H9 (cell line): ENCODE measurements around the gene CCDC12. TPM values are rescaled to one million over a fixed set of nuclear protein-coding genes. Genes with fewer than 3 reads are reported as not detected.

Experiments used
- DNase-seq: peaks from one replicate; pipeline ENCODE4 v3.0.0-alpha.2; 2017
- H2AFZ ChIP-seq: one replicate; pipeline ENCODE4 v1.6.1; 2013; ENCODE audit warnings: mild to moderate bottlenecking, low read length, control low read depth, moderate library complexity
- H2AK5ac ChIP-seq: 2 replicates; pipeline ENCODE4 v1.6.1; 2013; ENCODE audit warnings: low read length, control low read depth, mixed read lengths; ENCODE audit not compliant: insufficient read length
- H2BK120ac ChIP-seq: one replicate; pipeline ENCODE4 v1.6.1; 2013; ENCODE audit warnings: low read depth, mild to moderate bottlenecking, low read length, control low read depth, inconsistent platforms; ENCODE audit not compliant: poor library complexity, severe bottlenecking
- H2BK12ac ChIP-seq: 2 replicates; pipeline ENCODE4 v1.6.1; 2013; ENCODE audit warnings: low read length, control low read depth, mixed read lengths, low read depth; ENCODE audit not compliant: insufficient read length
- H2BK15ac ChIP-seq: 2 replicates; pipeline ENCODE4 v1.6.1; 2013; ENCODE audit warnings: low read depth, low read length, control low read depth
- H2BK20ac ChIP-seq: one replicate; pipeline ENCODE4 v1.6.1; 2013; ENCODE audit warnings: low read depth, mild to moderate bottlenecking, low read length, control low read depth, inconsistent platforms; ENCODE audit not compliant: poor library complexity, severe bottlenecking
- H2BK5ac ChIP-seq: 2 replicates; pipeline ENCODE4 v1.6.1; 2013; ENCODE audit warnings: low read length, control low read depth, mixed read lengths; ENCODE audit not compliant: insufficient read length
- H3K14ac ChIP-seq: 2 replicates; pipeline ENCODE4 v1.6.1; 2013; ENCODE audit warnings: low read length, control low read depth; ENCODE audit not compliant: insufficient read depth
- H3K18ac ChIP-seq: 2 replicates; pipeline ENCODE4 v1.6.1; 2013; ENCODE audit warnings: low read depth, mild to moderate bottlenecking, mixed read lengths, low read length, control low read depth; ENCODE audit not compliant: insufficient read length
- H3K23ac ChIP-seq: 2 replicates; pipeline ENCODE4 v1.6.1; 2013; ENCODE audit warnings: low read length, control low read depth, mixed read lengths, low read depth; ENCODE audit not compliant: insufficient read length
- H3K23me2 ChIP-seq: 2 replicates; pipeline ENCODE4 v1.6.1; 2013; ENCODE audit warnings: low read depth, mild to moderate bottlenecking, mixed read lengths, low read length, control low read depth; ENCODE audit not compliant: insufficient read length, poor library complexity, severe bottlenecking
- H3K27ac ChIP-seq: 2 replicates; pipeline ENCODE4 v1.5.1; 2013; ENCODE audit warnings: low read length, control low read depth, mixed read lengths, low read depth; ENCODE audit not compliant: insufficient read length
- H3K27me3 ChIP-seq: 2 replicates; pipeline ENCODE4 v1.6.1; 2013; ENCODE audit warnings: low read length, control low read depth, inconsistent platforms; ENCODE audit not compliant: insufficient read depth
- H3K4ac ChIP-seq: 2 replicates; pipeline ENCODE4 v1.6.1; 2013; ENCODE audit warnings: low read depth, mild to moderate bottlenecking, control low read depth, inconsistent platforms, low read length, moderate library complexity
- H3K4me1 ChIP-seq: 2 replicates; pipeline ENCODE4 v1.6.1; 2013; ENCODE audit warnings: low read length, control low read depth, inconsistent platforms; ENCODE audit not compliant: insufficient read depth
- H3K4me2 ChIP-seq: 2 replicates; pipeline ENCODE4 v1.6.1; 2013; ENCODE audit warnings: low read length, control low read depth, mixed read lengths; ENCODE audit not compliant: insufficient read length, insufficient read depth
- H3K56ac ChIP-seq: 2 replicates; pipeline ENCODE4 v1.6.1; 2013; ENCODE audit warnings: low read depth, mild to moderate bottlenecking, mixed read lengths, low read length, control low read depth; ENCODE audit not compliant: insufficient read length
- H3K79me1 ChIP-seq: 2 replicates; pipeline ENCODE4 v1.6.1; 2013; ENCODE audit warnings: low read depth, mild to moderate bottlenecking, moderate library complexity, low read length, control low read depth, inconsistent platforms; ENCODE audit not compliant: insufficient read depth, poor library complexity, severe bottlenecking
- H3K79me2 ChIP-seq: 2 replicates; pipeline ENCODE4 v1.6.1; 2013; ENCODE audit warnings: low read length, control low read depth, inconsistent platforms; ENCODE audit not compliant: insufficient read depth
- H3K9ac ChIP-seq: 2 replicates; pipeline ENCODE4 v1.6.1; 2013; ENCODE audit warnings: low read length, control low read depth, mixed read lengths; ENCODE audit not compliant: insufficient read length; ENCODE audit errors: extremely low read depth
- H3K9me3 ChIP-seq: one replicate; pipeline ENCODE4 v1.6.1; 2013; ENCODE audit warnings: low read depth, low read length, inconsistent platforms; ENCODE audit not compliant: control insufficient read depth
- H3T11ph ChIP-seq: one replicate; pipeline ENCODE4 v1.6.1; 2013; ENCODE audit warnings: mild to moderate bottlenecking, low read length, control low read depth, inconsistent platforms
- H4K20me1 ChIP-seq: one replicate; pipeline ENCODE4 v1.6.1; 2013; ENCODE audit not compliant: control insufficient read depth, insufficient read length, insufficient read depth
- H4K5ac ChIP-seq: 2 replicates; pipeline ENCODE4 v1.6.1; 2013; ENCODE audit warnings: low read depth, mild to moderate bottlenecking, mixed read lengths, low read length, control low read depth; ENCODE audit not compliant: insufficient read length
- H4K8ac ChIP-seq: replicated peaks from 2 replicates; pipeline ENCODE4 v1.6.1; 2013; ENCODE audit warnings: low read length, control low read depth, mixed read lengths, low read depth; ENCODE audit not compliant: insufficient read length
- H4K91ac ChIP-seq: 2 replicates; pipeline ENCODE4 v1.6.1; 2013; ENCODE audit warnings: low read depth, mild to moderate bottlenecking, moderate library complexity, mixed read lengths, low read length, control low read depth; ENCODE audit not compliant: insufficient read length
- H3K27ac Mint-ChIP-seq, 3 experiments: 2 replicates in 2 of 3; 3 replicates in 1 of 3; pipeline ENCODE4 v1.8.0; 2020 to 2021; ENCODE audit warnings: mixed read lengths in 3 of 3, mild to moderate bottlenecking in 1 of 3, moderate library complexity in 1 of 3
- H3K27me3 Mint-ChIP-seq: 2 replicates; pipeline ENCODE4 v1.8.0; 2021; ENCODE audit warnings: low read depth, mild to moderate bottlenecking, moderate library complexity, mixed read lengths
- H3K36me3 Mint-ChIP-seq, 3 experiments: 2 replicates in 2 of 3; 3 replicates in 1 of 3; pipeline ENCODE4 v1.8.0; 2020 to 2021; ENCODE audit warnings: low read depth in 3 of 3, mixed read lengths in 3 of 3; ENCODE audit not compliant: insufficient read depth in 1 of 3
- H3K4me1 Mint-ChIP-seq, 2 experiments: 2 replicates each; pipeline ENCODE4 v1.8.0; 2020; ENCODE audit warnings: mixed read lengths in 2 of 2
- H3K4me3 Mint-ChIP-seq, 2 experiments: 2 replicates in 1 of 2; 3 replicates in 1 of 2; pipeline ENCODE4 v1.8.0; 2020 to 2021; ENCODE audit warnings: mild to moderate bottlenecking in 2 of 2, mixed read lengths in 2 of 2, moderate library complexity in 1 of 2
- H3K9me3 Mint-ChIP-seq, 2 experiments: 2 replicates in 1 of 2; 3 replicates in 1 of 2; pipeline ENCODE4 v1.8.0; 2020; ENCODE audit warnings: mild to moderate bottlenecking in 2 of 2, mixed read lengths in 2 of 2, moderate library complexity in 1 of 2
- CTCF ChIP-seq: fragments of 200-600 bp; sonication (generic); conservative IDR thresholded peaks from 3 replicates; pipeline ENCODE4 v1.8.0; 2021; ENCODE audit warnings: antibody characterized with exemption, mild to moderate bottlenecking
- WGBS: extraction: QIAGEN DNeasy Blood & Tissue Kit; methylation state at CpG from one replicate; pipeline ENCODE4 v1.1.7; 2013; ENCODE audit warnings: missing lambda C conversion rate, low lambda C conversion rate, mixed read lengths; ENCODE audit not compliant: insufficient read length; ENCODE audit errors: extremely low coverage; 5-methylcytosine and 5-hydroxymethylcytosine counted together
- total RNA-seq: library from RNA; stranded (reverse); gene quantifications from 2 replicates; pipeline ENCODE4 v1.2.1, GENCODE V29; 2021

Gene CCDC12
- total RNA-seq, 1 experiment from 2014 or later = 54.0 TPM

- Histone ChIP-seq H3K27ac (no peak overlapping the region), H2BK12ac (no peak overlapping the region), H3K18ac (no peak overlapping the region), H3K4me2 (no peak overlapping the region), H2BK15ac (no peak overlapping the region), H3K9ac (no peak overlapping the region), H2BK20ac (no peak overlapping the region), H3K79me2 (no peaks in the 10 kb centered on the region), H3K56ac (no peak overlapping the region), H2BK120ac (no peak overlapping the region), H3K4ac (no peak overlapping the region), H3K4me1 (no peaks in the 10 kb centered on the region), H4K8ac (no peak overlapping the region), H3K27me3 (no peaks in the 10 kb centered on the region), H3K23ac (no peak overlapping the region), H3T11ph (no peak overlapping the region), H2AK5ac (no peak overlapping the region), H4K91ac (no peak overlapping the region), H3K14ac (no peak overlapping the region; the same call in 1 of the 2 replicates), H3K23me2 (no peaks in the 10 kb centered on the region), H4K20me1 (no peaks in the 10 kb centered on the region), H3K9me3 (no peaks in the 10 kb centered on the region), H2BK5ac (no peak overlapping the region), H4K5ac (no peak overlapping the region), H2AFZ (no peak overlapping the region), H3K79me1 (no peaks in the 10 kb centered on the region)
- no CpG with 5 or more reads among the region's 11 CpGs for WGBS
- Mint-ChIP-seq H3K27ac (peak overlapping the region in 2 of 3 experiments; percentile 74 to 77; a peak in 3 of 7 replicates), H3K27me3 (no peaks in the 10 kb centered on the region; the same call in 1 of the 2 replicates), H3K4me1 (peaks cover 0 to 3% of the 10 kb centered on the region in 2 experiments; a peak in 1 of 4 replicates), H3K4me3 (no peak overlapping the region), H3K36me3 (peaks cover 43 to 80% (median 76%) of the 10 kb centered on the region in 3 experiments), H3K9me3 (no peaks in the 10 kb centered on the region; a peak in 1 of 5 replicates)
- TF ChIP-seq CTCF = peak; percentile 88
- DNase-seq = peak; percentile 66
These were observed 52.8 kb downstream of the CCDC12 start for GRCh38 chr3:46923559-46924350.
